PC-3 (cell line): ENCODE measurements around the gene GALNT18. TPM values are rescaled to one million over a fixed set of nuclear protein-coding genes. Genes with fewer than 3 reads are reported as not detected.

Experiments
- ATAC-seq: fragments of 200-7000 bp; cut with Tn5 transposase; 2 replicates; pipeline ENCODE4 v1.9.1; 2020; ENCODE audit warnings: mild to moderate bottlenecking, moderate library complexity
- BruUV-seq: library from RNA; stranded (reverse); fragments of 400-500 nt; replicated peaks from 2 replicates; lab custom pipeline; 2021; lab: Mats Ljungman, UMichigan
- CTCF ChIA-PET: fragments of 300-600 bp; sonication (Branson Sonifier 250); formaldehyde crosslinking; loops from one replicate; lab custom pipeline; 2022; ENCODE audit warnings: antibody characterized with exemption; lab: Charles Lee
- POLR2A ChIA-PET: fragments of 300-600 bp; sonication (Branson Sonifier 250); formaldehyde crosslinking; loops from one replicate; lab custom pipeline; 2022; ENCODE audit warnings: antibody characterized with exemption; ENCODE audit not compliant: unreplicated experiment; lab: Charles Lee
- DNase-seq: peaks from one replicate; pipeline ENCODE4 v3.0.0-alpha.2; 2015
- H2AFZ ChIP-seq: fragments of 300-600 bp; sonication (generic); 2 replicates; pipeline ENCODE4 v1.6.0; 2016; ENCODE audit warnings: antibody characterized with exemption, low read length
- H3F3A ChIP-seq: fragments of 300-600 bp; sonication (generic); one replicate; pipeline ENCODE4 v1.6.0; 2017; ENCODE audit warnings: antibody characterized with exemption, low read length, control low read depth, mild to moderate bottlenecking; ENCODE audit not compliant: unreplicated experiment
- H3K27ac ChIP-seq: fragments of 300-600 bp; sonication (generic); 2 replicates; pipeline ENCODE4 v1.5.1; 2016; ENCODE audit warnings: mild to moderate bottlenecking, low read length
- H3K27me3 ChIP-seq: fragments of 300-600 bp; sonication (generic); 2 replicates; pipeline ENCODE4 v1.6.1; 2016; ENCODE audit warnings: low read length, mixed read lengths
- H3K36me3 ChIP-seq: fragments of 300-600 bp; sonication (generic); 2 replicates; pipeline ENCODE4 v1.6.1; 2016; ENCODE audit warnings: low read depth, mixed run types, low read length, mixed read lengths
- H3K4me1 ChIP-seq: fragments of 300-600 bp; sonication (generic); 2 replicates; pipeline ENCODE4 v1.5.1; 2016; ENCODE audit warnings: low read length; ENCODE audit not compliant: insufficient read depth
- H3K4me2 ChIP-seq: fragments of 300-600 bp; sonication (generic); 2 replicates; pipeline ENCODE4 v1.6.0; 2016; ENCODE audit warnings: low read length
- H3K4me3 ChIP-seq: fragments of 300-600 bp; sonication (generic); 2 replicates; pipeline ENCODE4 v1.5.1; 2016; ENCODE audit warnings: mild to moderate bottlenecking, low read length, mixed read lengths
- H3K79me2 ChIP-seq: fragments of 300-600 bp; sonication (generic); 2 replicates; pipeline ENCODE4 v1.6.1; 2017; ENCODE audit warnings: low read length, mixed read lengths
- H3K9ac ChIP-seq: fragments of 300-600 bp; sonication (generic); 2 replicates; pipeline ENCODE4 v1.6.0; 2016; ENCODE audit warnings: mild to moderate bottlenecking, low read length
- H3K9me2 ChIP-seq: fragments of 300-600 bp; sonication (generic); replicated peaks from 2 replicates; pipeline ENCODE4 v1.6.1; 2016; ENCODE audit warnings: mixed run types, low read length, mixed read lengths
- H3K9me3 ChIP-seq: fragments of 300-600 bp; sonication (generic); 2 replicates; pipeline ENCODE4 v1.6.1; 2016; ENCODE audit warnings: low read length, mixed read lengths
- H4K20me1 ChIP-seq: fragments of 300-600 bp; sonication (generic); 2 replicates; pipeline ENCODE4 v1.6.1; 2016; ENCODE audit warnings: low read length, mixed read lengths
- CTCF ChIP-seq: fragments of 300-600 bp; sonication (generic); conservative IDR thresholded peaks from 2 replicates; pipeline ENCODE4 v1.5.1; 2017; ENCODE audit warnings: antibody characterized with exemption, low read depth, mild to moderate bottlenecking, low read length
- EZH2 ChIP-seq: fragments of 300-600 bp; sonication (generic); IDR thresholded peaks from one replicate; pipeline ENCODE4 v1.6.1; 2017; ENCODE audit warnings: antibody characterized with exemption, mild to moderate bottlenecking, low read length; ENCODE audit not compliant: unreplicated experiment
- EZH2phosphoT487 ChIP-seq: fragments of 300-600 bp; sonication (generic); IDR thresholded peaks from 2 replicates; pipeline ENCODE4 v1.6.1; 2018; ENCODE audit warnings: mild to moderate bottlenecking, antibody characterized with exemption, low read length, borderline replicate concordance
- intact Hi-C: fragments of 100-400 bp; cut with micrococcal nuclease; formaldehyde crosslinking; loops from 2 replicates; pipeline ENCODE4 v1.9.0; 2023
- total RNA-seq: library from RNA; depleted of rRNA; stranded (reverse); fragments of >200 nt; gene quantifications from 2 replicates; pipeline ENCODE4 v1.2.3, GENCODE V29; 2014

GALNT18 gene
- total RNA-seq, 1 experiment from 2014 or later, result 34.5 TPM

GRCh38 chr11:11380883-11381282 lies 240.9 kb downstream of the GALNT18 start:
- Histone ChIP-seq H2AFZ (no peak overlapping the region), H3K27me3 (no peaks in the 10 kb centered on the region), H3K9me2 (no peaks in the 10 kb centered on the region), H3K4me3 (no peak overlapping the region), H3K36me3 (no peaks in the 10 kb centered on the region), H3K27ac (no peak overlapping the region), H3K9ac (no peak overlapping the region), H3K4me1 (no peaks in the 10 kb centered on the region), H3K4me2 (no peak overlapping the region), H3F3A (no peaks in the 10 kb centered on the region), H3K79me2 (no peaks in the 10 kb centered on the region), H4K20me1 (no peaks in the 10 kb centered on the region), H3K9me3 (no peaks in the 10 kb centered on the region)
- intact Hi-C loops, result no loop called here
- POLR2A ChIA-PET, result interaction anchor here (0.6 kb wide), 1 partner anchor 161 kb away, joined by 3 read pairs; no protein-coding TSS in a partner anchor
- ATAC-seq (no peak), DNase-seq (no peak)
- no TSS peak for BruUV-seq
- CTCF ChIA-PET, result no interaction called here
- TF ChIP-seq EZH2, result no peak
- no peak for TF ChIP-seq CTCF
- no peak for TF ChIP-seq EZH2phosphoT487

GRCh38 chr11:11380340-11380739 lies 241.5 kb downstream of the GALNT18 start:
- intact Hi-C loops, result no loop called here
- Histone ChIP-seq H4K20me1 (no peaks in the 10 kb centered on the region), H3F3A (no peaks in the 10 kb centered on the region), H3K9me2 (no peaks in the 10 kb centered on the region), H3K79me2 (no peaks in the 10 kb centered on the region), H3K36me3 (no peaks in the 10 kb centered on the region), H3K27me3 (no peaks in the 10 kb centered on the region), H3K4me1 (no peaks in the 10 kb centered on the region), H3K4me3 (no peak overlapping the region), H3K9ac (no peak overlapping the region), H3K9me3 (no peaks in the 10 kb centered on the region), H3K4me2 (no peak overlapping the region), H2AFZ (no peak overlapping the region), H3K27ac (no peak overlapping the region)
- no TSS peak for BruUV-seq
- DNase-seq (no peak), ATAC-seq (no peak)
- CTCF ChIA-PET, result no interaction called here
- TF ChIP-seq CTCF, result no peak
- TF ChIP-seq EZH2, result no peak
- no peak for TF ChIP-seq EZH2phosphoT487
- POLR2A ChIA-PET, result interaction anchor here (0.6 kb wide), 1 partner anchor 162 kb away, joined by 3 read pairs; no protein-coding TSS in a partner anchor

- no peaks in the 10 kb centered on the region for H3K79me2 ChIP-seq
- POLR2A ChIA-PET, result no interaction called here
- H3K4me2 ChIP-seq, result no peak overlapping the region
- no TSS peak for BruUV-seq
- H3K9me2 ChIP-seq, result no peaks in the 10 kb centered on the region
- ATAC-seq (no peak), DNase-seq (no peak)
- H3K4me1 ChIP-seq, result no peaks in the 10 kb centered on the region
- no peaks in the 10 kb centered on the region for H3F3A ChIP-seq
- intact Hi-C loops, result no loop called here
- no peak overlapping the region for H3K9ac ChIP-seq
- H3K27ac ChIP-seq, result no peak overlapping the region
- H2AFZ ChIP-seq, result no peak overlapping the region
- CTCF ChIA-PET, result no interaction called here
- H3K27me3 ChIP-seq, result no peaks in the 10 kb centered on the region
- no peaks in the 10 kb centered on the region for H3K36me3 ChIP-seq
- no peak for TF ChIP-seq EZH2
- no peak for TF ChIP-seq EZH2phosphoT487
- no peak for TF ChIP-seq CTCF
- H4K20me1 ChIP-seq, result no peaks in the 10 kb centered on the region
- no peak overlapping the region for H3K4me3 ChIP-seq
- no peaks in the 10 kb centered on the region for H3K9me3 ChIP-seq
Observed at GRCh38 chr11:11379661-11380060, 242.1 kb downstream of the GALNT18 start.
